ENCODE data around the gene DOCK3.

GRCh38 chr3:50912746-50913145 is 238.0 kb downstream of the DOCK3 start:
- TF ChIP-seq, protein P1, sequence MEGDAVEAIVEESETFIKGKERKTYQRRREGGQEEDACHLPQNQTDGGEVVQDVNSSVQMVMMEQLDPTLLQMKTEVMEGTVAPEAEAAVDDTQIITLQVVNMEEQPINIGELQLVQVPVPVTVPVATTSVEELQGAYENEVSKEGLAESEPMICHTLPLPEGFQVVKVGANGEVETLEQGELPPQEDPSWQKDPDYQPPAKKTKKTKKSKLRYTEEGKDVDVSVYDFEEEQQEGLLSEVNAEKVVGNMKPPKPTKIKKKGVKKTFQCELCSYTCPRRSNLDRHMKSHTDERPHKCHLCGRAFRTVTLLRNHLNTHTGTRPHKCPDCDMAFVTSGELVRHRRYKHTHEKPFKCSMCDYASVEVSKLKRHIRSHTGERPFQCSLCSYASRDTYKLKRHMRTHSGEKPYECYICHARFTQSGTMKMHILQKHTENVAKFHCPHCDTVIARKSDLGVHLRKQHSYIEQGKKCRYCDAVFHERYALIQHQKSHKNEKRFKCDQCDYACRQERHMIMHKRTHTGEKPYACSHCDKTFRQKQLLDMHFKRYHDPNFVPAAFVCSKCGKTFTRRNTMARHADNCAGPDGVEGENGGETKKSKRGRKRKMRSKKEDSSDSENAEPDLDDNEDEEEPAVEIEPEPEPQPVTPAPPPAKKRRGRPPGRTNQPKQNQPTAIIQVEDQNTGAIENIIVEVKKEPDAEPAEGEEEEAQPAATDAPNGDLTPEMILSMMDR (IDR thresholded peaks at IDR 0.05; ENCODE audit: low read depth, low read length, missing input control) = no peak
- TF ChIP-seq ATF3 (IDR thresholded peaks at IDR 0.05) (no peak), MAX (IDR thresholded peaks at IDR 0.05) (no peak), RAD21 (IDR thresholded peaks at IDR 0.05) (no peak)
- TF ChIP-seq, protein P2, sequence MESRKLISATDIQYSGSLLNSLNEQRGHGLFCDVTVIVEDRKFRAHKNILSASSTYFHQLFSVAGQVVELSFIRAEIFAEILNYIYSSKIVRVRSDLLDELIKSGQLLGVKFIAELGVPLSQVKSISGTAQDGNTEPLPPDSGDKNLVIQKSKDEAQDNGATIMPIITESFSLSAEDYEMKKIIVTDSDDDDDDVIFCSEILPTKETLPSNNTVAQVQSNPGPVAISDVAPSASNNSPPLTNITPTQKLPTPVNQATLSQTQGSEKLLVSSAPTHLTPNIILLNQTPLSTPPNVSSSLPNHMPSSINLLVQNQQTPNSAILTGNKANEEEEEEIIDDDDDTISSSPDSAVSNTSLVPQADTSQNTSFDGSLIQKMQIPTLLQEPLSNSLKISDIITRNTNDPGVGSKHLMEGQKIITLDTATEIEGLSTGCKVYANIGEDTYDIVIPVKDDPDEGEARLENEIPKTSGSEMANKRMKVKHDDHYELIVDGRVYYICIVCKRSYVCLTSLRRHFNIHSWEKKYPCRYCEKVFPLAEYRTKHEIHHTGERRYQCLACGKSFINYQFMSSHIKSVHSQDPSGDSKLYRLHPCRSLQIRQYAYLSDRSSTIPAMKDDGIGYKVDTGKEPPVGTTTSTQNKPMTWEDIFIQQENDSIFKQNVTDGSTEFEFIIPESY (IDR thresholded peaks at IDR 0.05) = no peak

Data from liver (tissue), 3 donors.